ENCODE data around the gene CATSPERZ.

CATSPERZ gene

GRCh38 chr11:64349404-64349803, 49.2 kb downstream of the CATSPERZ start:
- H3K36me3 ChIP-seq (ENCODE audit: control insufficient read depth, insufficient read depth, low read length) = no peaks in the 10 kb centered on the region

GRCh38 chr11:64351136-64351631, 51.0 kb downstream of the CATSPERZ start:
- Histone ChIP-seq H3K9me3 (ENCODE audit: control insufficient read depth, low read length) (no peaks in the 10 kb centered on the region), H3K9ac (ENCODE audit: low read length) (no peak overlapping the region), H3K4me1 (ENCODE audit: control insufficient read depth, insufficient read depth, low read length) (peaks cover 32% of the 10 kb centered on the region), H3K27me3 (ENCODE audit: control insufficient read depth, insufficient read depth, low read length) (no peaks in the 10 kb centered on the region), H3K4me3 (ENCODE audit: low read length) (no peak overlapping the region), H3K36me3 (ENCODE audit: control insufficient read depth, insufficient read depth, low read length) (no peaks in the 10 kb centered on the region)

More at GRCh38 chr11:64349404-64349803, 49.2 kb downstream of the CATSPERZ start:
- H3K4me3 ChIP-seq (ENCODE audit: low read length) = no peak overlapping the region
- no peaks in the 10 kb centered on the region for H3K27me3 ChIP-seq (ENCODE audit: control insufficient read depth, insufficient read depth, low read length)
- H3K4me1 ChIP-seq (ENCODE audit: control insufficient read depth, insufficient read depth, low read length) = peaks cover 19% of the 10 kb centered on the region
- H3K9ac ChIP-seq (ENCODE audit: low read length) = no peak overlapping the region
- no peaks in the 10 kb centered on the region for H3K9me3 ChIP-seq (ENCODE audit: control insufficient read depth, low read length)

GRCh38 chr11:64352099-64352994, 52.2 kb downstream of the CATSPERZ start:
- H3K9me3 ChIP-seq (ENCODE audit: control insufficient read depth, low read length) = no peaks in the 10 kb centered on the region
- no peaks in the 10 kb centered on the region for H3K36me3 ChIP-seq (ENCODE audit: control insufficient read depth, insufficient read depth, low read length)
- H3K4me1 ChIP-seq (ENCODE audit: control insufficient read depth, insufficient read depth, low read length) = peaks cover 41% of the 10 kb centered on the region
- no peaks in the 10 kb centered on the region for H3K27me3 ChIP-seq (ENCODE audit: control insufficient read depth, insufficient read depth, low read length)
- H3K4me3 ChIP-seq (ENCODE audit: low read length) = no peak overlapping the region
- H3K9ac ChIP-seq (ENCODE audit: low read length) = no peak overlapping the region

- H3K9ac ChIP-seq (ENCODE audit: low read length) = no peak overlapping the region
- peaks cover 41% of the 10 kb centered on the region for H3K4me1 ChIP-seq (ENCODE audit: control insufficient read depth, insufficient read depth, low read length)
- no peaks in the 10 kb centered on the region for H3K36me3 ChIP-seq (ENCODE audit: control insufficient read depth, insufficient read depth, low read length)
- H3K9me3 ChIP-seq (ENCODE audit: control insufficient read depth, low read length) = no peaks in the 10 kb centered on the region
- no peaks in the 10 kb centered on the region for H3K27me3 ChIP-seq (ENCODE audit: control insufficient read depth, insufficient read depth, low read length)
- H3K4me3 ChIP-seq (ENCODE audit: low read length) = no peak overlapping the region
Observed at GRCh38 chr11:64352995-64353714, 53.0 kb downstream of the CATSPERZ start.

- Histone ChIP-seq H3K4me1 (ENCODE audit: control insufficient read depth, insufficient read depth, low read length) (peaks cover 41% of the 10 kb centered on the region), H3K9me3 (ENCODE audit: control insufficient read depth, low read length) (no peaks in the 10 kb centered on the region), H3K9ac (ENCODE audit: low read length) (no peak overlapping the region), H3K4me3 (ENCODE audit: low read length) (no peak overlapping the region), H3K27me3 (ENCODE audit: control insufficient read depth, insufficient read depth, low read length) (no peaks in the 10 kb centered on the region), H3K36me3 (ENCODE audit: control insufficient read depth, insufficient read depth, low read length) (no peaks in the 10 kb centered on the region)
Observed at GRCh38 chr11:64353715-64354506, 53.8 kb downstream of the CATSPERZ start.

Measured in mucosa of stomach (tissue), 1 donor.